Suprapubic skin (tissue), 4 donors: ENCODE measurements around the gene POU3F3. TPM values are rescaled to one million over a fixed set of nuclear protein-coding genes. Genes with fewer than 3 reads are reported as not detected.
A peak's percentile ranks its signal among the peaks of the same experiment; 100 is the strongest.

Source experiments
- DNase-seq, 2 donors: peaks; one replicate each; pipeline ENCODE4 v3.0.0-alpha.2; 2019; ENCODE audit warnings: low spot score in 2 of 2
- H3K27ac ChIP-seq: fragments of 200-600 bp; sonication (generic); one replicate; pipeline ENCODE4 v1.5.1; 2019
- H3K27me3 ChIP-seq: fragments of 200-600 bp; sonication (generic); one replicate; pipeline ENCODE4 v1.5.1; 2019
- H3K36me3 ChIP-seq: fragments of 200-600 bp; sonication (generic); one replicate; pipeline ENCODE4 v1.5.1; 2019
- H3K4me1 ChIP-seq: fragments of 200-600 bp; sonication (generic); one replicate; pipeline ENCODE4 v1.5.1; 2019
- H3K4me3 ChIP-seq: fragments of 200-600 bp; sonication (generic); one replicate; pipeline ENCODE4 v1.5.1; 2019; ENCODE audit warnings: mild to moderate bottlenecking
- H3K9me3 ChIP-seq: fragments of 200-600 bp; sonication (generic); one replicate; pipeline ENCODE4 v1.5.1; 2019
- CTCF ChIP-seq, 2 donors: fragments of 200-600 bp in 1 of 2; fragments of 450-650 bp in 1 of 2; sonication (generic) in 1 of 2; IDR thresholded peaks; one replicate each; pipeline ENCODE4 v1.5.1; 2016 to 2019; ENCODE audit warnings: antibody characterized with exemption in 2 of 2, mild to moderate bottlenecking in 1 of 2, moderate library complexity in 1 of 2
- EP300 ChIP-seq: sonication (generic); formaldehyde crosslinking; IDR thresholded peaks from one replicate; pipeline ENCODE4 v1.6.1; 2017; ENCODE audit warnings: antibody characterized with exemption
- POLR2A ChIP-seq, 2 donors: fragments of 450-650 bp; IDR thresholded peaks; one replicate each; pipeline ENCODE4 v1.6.1; 2017; ENCODE audit warnings: antibody characterized with exemption in 2 of 2, mild to moderate bottlenecking in 2 of 2, moderate library complexity in 2 of 2
- POLR2AphosphoS5 ChIP-seq, 3 donors: sonication (generic); formaldehyde crosslinking; IDR thresholded peaks; one replicate each; pipeline ENCODE4 v1.6.1; 2017; ENCODE audit warnings: antibody characterized with exemption in 3 of 3
- WGBS: methylation state at CpG from one replicate; pipeline ENCODE4 v1.1.5; 2018; 5-methylcytosine and 5-hydroxymethylcytosine counted together
- total RNA-seq, 4 donors: library from RNA; depleted of rRNA; stranded (reverse); fragments of >200 nt; gene quantifications; one replicate each; pipeline ENCODE4 v1.1.0, GENCODE V29; 2016

The POU3F3 gene
- total RNA-seq, 4 donors from 2014 or later: 0.30 to 1.5 (median 0.84) TPM

- DNase-seq: peak in 1 of 2 donors; percentile 72
- no peak overlapping the region for H3K4me3 ChIP-seq
- 89% methylated on average over 10 of the region's 10 CpGs for WGBS
- H3K4me1 ChIP-seq: no peaks in the 10 kb centered on the region
- no peaks in the 10 kb centered on the region for H3K9me3 ChIP-seq
- peaks cover 17% of the 10 kb centered on the region for H3K27me3 ChIP-seq
- H3K36me3 ChIP-seq: no peaks in the 10 kb centered on the region
- TF ChIP-seq EP300 (no peak), POLR2AphosphoS5 (IDR thresholded peaks at IDR 0.05) (no peak), CTCF (IDR thresholded peaks at IDR 0.05) (no peak), POLR2A (IDR thresholded peaks at IDR 0.05) (no peak)
- H3K27ac ChIP-seq: no peak overlapping the region
Observed at GRCh38 chr2:104890685-104891069, 36.8 kb downstream of the POU3F3 start.

GRCh38 chr2:104891145-104891544, 37.2 kb downstream of the POU3F3 start:
- no peak for TF ChIP-seq POLR2AphosphoS5 (IDR thresholded peaks at IDR 0.05)
- no peak for TF ChIP-seq POLR2A (IDR thresholded peaks at IDR 0.05)
- TF ChIP-seq CTCF (IDR thresholded peaks at IDR 0.05): no peak
- no peak for TF ChIP-seq EP300
- H3K27me3 ChIP-seq: peaks cover 16% of the 10 kb centered on the region
- no peak for DNase-seq
- WGBS: 84% methylated on average over 2 of the region's 2 CpGs
- no peaks in the 10 kb centered on the region for H3K9me3 ChIP-seq
- no peaks in the 10 kb centered on the region for H3K4me1 ChIP-seq
- H3K4me3 ChIP-seq: no peak overlapping the region
- no peaks in the 10 kb centered on the region for H3K36me3 ChIP-seq
- H3K27ac ChIP-seq: no peak overlapping the region

- no peak overlapping the region for H3K27ac ChIP-seq
- no peak overlapping the region for H3K4me3 ChIP-seq
- H3K27me3 ChIP-seq: peaks cover 7% of the 10 kb centered on the region
- H3K4me1 ChIP-seq: no peaks in the 10 kb centered on the region
- H3K9me3 ChIP-seq: no peaks in the 10 kb centered on the region
- TF ChIP-seq CTCF (IDR thresholded peaks at IDR 0.05): no peak
- TF ChIP-seq POLR2A (IDR thresholded peaks at IDR 0.05): no peak
- TF ChIP-seq EP300: no peak
- TF ChIP-seq POLR2AphosphoS5 (IDR thresholded peaks at IDR 0.05): no peak
- no peaks in the 10 kb centered on the region for H3K36me3 ChIP-seq
- 56% methylated on average over 8 of the region's 8 CpGs for WGBS
- peak in 1 of 2 donors; percentile 24 for DNase-seq
Observed at GRCh38 chr2:104896446-104896845, 42.5 kb downstream of the POU3F3 start.

DNA sequence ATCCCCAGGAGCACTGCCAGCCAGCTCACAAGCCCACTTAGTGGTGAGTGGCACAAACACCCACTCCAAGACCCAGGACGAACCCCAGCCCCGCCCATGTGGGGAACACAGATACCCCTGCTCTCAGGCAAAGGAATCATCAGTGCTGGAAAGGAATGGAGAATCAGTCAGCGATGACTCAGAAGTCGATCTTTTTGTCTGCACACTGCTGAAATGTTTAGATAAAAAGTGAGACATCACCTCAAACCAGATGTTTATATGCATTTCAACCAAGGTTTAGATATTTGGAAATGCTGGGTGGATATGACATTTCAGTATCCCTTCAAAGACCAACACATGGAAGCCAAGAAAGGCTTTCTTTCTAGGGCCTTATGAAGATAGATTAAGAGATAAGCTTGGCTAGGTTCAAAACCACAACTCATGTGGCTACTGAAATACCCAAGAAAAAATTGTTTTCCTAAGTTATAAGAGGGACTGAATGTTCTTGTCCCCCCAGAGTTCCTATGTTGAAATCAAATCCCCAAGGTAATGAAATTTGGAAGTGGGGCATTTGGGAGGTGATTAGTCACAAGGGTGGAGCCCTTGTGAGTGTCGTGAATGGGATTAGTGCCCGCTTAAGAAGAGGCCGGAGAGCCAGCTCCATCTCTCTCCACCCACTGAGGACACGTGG, 43.7 kb downstream of the POU3F3 start:
- peak in 1 of 2 donors; percentile 71 for DNase-seq
- H3K4me3 ChIP-seq: no peak overlapping the region
- 61% methylated on average over 8 of the region's 8 CpGs for WGBS
- peak overlapping the region; percentile 24 for H3K27ac ChIP-seq
- no peaks in the 10 kb centered on the region for H3K36me3 ChIP-seq
- no peaks in the 10 kb centered on the region for H3K9me3 ChIP-seq
- H3K27me3 ChIP-seq: peaks cover 7% of the 10 kb centered on the region
- no peak for TF ChIP-seq CTCF (IDR thresholded peaks at IDR 0.05)
- no peak for TF ChIP-seq POLR2AphosphoS5 (IDR thresholded peaks at IDR 0.05)
- no peak for TF ChIP-seq EP300
- TF ChIP-seq POLR2A (IDR thresholded peaks at IDR 0.05): no peak
- no peaks in the 10 kb centered on the region for H3K4me1 ChIP-seq

GRCh38 chr2:104900608-104901007, 46.7 kb downstream of the POU3F3 start:
- no peaks in the 10 kb centered on the region for H3K27me3 ChIP-seq
- H3K27ac ChIP-seq: no peak overlapping the region
- H3K36me3 ChIP-seq: no peaks in the 10 kb centered on the region
- no peaks in the 10 kb centered on the region for H3K9me3 ChIP-seq
- WGBS: 80% methylated on average over 7 of the region's 7 CpGs
- DNase-seq: no peak
- no peak overlapping the region for H3K4me3 ChIP-seq
- no peaks in the 10 kb centered on the region for H3K4me1 ChIP-seq
- TF ChIP-seq POLR2AphosphoS5 (IDR thresholded peaks at IDR 0.05) (no peak), POLR2A (IDR thresholded peaks at IDR 0.05) (no peak), CTCF (IDR thresholded peaks at IDR 0.05) (no peak), EP300 (no peak)
